Activated gamma-delta T cell (primary cell): ENCODE data around the gene EIF3L.

Experiments
- DNase-seq: peaks from one replicate; lab custom pipeline; 2025; lab: John Stamatoyannopoulos, UW

EIF3L gene

DNA sequence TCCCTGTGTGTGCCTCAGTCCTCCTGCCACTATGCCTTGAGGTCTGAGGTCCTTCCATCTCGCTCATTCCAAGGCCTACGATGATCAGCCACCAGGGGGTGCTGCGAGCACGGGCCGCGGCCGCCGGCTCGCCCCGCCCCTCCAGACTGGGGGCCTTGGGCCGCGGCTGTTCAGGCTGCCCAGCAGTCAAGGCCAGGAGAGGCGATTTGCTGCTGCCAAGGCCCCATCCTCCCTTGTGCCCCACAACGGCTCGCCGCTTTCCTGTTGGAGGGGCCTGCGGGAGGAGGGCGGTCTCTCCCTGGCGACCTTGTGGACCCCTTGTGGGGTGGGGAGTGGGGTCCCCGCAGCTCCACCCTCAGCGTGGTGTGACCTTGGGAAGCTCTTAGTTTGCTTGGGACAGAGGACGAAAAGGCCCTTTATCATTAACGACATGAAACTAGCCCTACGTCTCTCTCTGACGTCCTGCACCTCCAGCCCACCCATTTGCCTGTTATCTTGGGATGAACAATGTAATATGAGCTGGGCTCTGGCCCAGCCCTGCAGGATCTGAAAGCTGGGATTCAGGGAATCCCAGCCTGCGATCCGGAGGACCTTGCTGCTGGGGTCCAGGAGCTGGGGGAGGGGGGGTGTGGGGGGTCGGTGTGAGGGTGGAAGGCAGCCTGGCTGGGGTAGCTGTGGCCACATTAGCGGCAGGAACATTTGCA is 31.4 kb upstream of the EIF3L start:
- peak; percentile 44 for DNase-seq

DNA sequence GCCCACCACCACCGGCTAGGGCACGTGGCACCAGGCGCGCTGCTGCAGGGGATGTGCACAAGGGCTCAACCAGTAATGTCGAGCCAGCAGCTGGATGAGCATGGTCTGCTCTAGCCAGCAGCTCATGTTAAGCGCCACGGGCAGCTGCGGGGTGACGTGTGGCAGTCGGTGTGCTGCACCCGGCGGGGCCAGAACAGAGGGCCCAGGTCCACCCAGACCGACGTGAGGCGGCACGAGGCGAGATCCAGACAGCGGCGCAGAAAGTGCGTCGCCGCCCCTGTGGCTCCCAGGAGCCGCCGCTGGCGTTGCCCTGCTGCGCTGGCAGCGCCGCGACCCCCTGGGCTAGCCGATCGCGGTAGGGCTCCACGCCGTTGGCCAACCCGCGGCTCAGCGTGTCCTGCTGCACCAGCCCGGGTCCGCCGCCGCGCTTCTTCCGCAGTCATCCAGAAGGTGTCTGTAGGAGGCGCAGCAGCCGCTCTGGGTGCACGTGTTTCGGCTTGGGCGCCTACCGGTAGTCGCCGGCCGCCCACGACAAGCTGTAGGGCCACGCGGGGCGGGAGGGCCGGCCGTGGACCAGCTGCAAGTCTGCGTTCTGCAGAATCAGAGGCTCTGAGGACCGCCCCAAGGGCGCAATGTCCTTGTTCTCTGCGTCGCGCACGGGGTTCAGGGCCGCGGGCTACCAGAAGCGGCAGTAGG is 30.7 kb upstream of the EIF3L start:
- peak; percentile 33 for DNase-seq

GRCh38 chr22:37819105-37819433 is 30.1 kb upstream of the EIF3L start:
- no peak for DNase-seq

GRCh38 chr22:37820350-37820749 is 28.9 kb upstream of the EIF3L start:
- DNase-seq: no peak

DNA sequence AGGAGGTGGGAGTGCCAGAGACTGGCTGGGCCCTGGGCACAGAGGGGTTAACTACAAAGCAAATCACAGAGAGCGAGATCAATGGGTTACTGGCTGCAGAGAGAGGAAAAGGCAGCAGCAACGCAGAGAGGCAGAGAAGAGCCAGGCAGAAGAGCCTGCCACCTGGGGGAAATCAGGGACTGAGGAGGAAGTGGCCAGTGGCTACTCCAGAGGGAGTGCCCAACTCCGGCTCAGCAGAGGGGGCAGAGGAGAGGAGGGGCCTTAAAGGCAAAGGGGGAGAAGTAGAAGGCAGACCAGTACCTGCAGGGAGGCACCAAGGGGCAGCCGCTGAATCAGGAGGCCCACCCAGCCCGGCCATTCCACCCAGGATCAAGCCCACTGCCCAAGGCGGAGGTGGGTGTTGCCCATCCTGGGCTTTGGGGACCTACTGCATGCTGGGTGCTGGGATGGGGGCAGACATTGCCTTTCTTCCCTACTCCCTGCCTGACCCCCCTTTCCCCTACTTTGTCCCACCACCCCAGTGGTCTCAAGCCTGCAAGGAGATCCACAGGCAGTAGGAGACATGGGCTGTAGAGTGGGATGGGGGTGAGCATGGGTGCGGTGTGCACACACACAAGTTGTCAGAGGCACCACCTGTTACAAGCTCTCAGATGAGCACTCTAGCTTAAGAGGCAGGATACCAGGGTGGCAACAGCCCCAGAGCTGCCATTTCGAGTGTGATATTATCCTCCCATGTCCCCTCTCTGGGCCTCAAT is 27.0 kb upstream of the EIF3L start:
- DNase-seq: no peak

- DNase-seq: no peak
Measured at GRCh38 chr22:37823134-37823985, 25.9 kb upstream of the EIF3L start, which contains the start of gene GALR3. GALR3 (plus strand) TSS chr22:37823382; CDS start chr22:37823407, 25 bp downstream.

GRCh38 chr22:37824674-37825641 is 24.3 kb upstream of the EIF3L start:
- no peak for DNase-seq

GRCh38 chr22:37827056-37827455 is 22.2 kb upstream of the EIF3L start:
- no peak for DNase-seq

GRCh38 chr22:37830093-37830842 is 19.0 kb upstream of the EIF3L start:
- no peak for DNase-seq

DNA sequence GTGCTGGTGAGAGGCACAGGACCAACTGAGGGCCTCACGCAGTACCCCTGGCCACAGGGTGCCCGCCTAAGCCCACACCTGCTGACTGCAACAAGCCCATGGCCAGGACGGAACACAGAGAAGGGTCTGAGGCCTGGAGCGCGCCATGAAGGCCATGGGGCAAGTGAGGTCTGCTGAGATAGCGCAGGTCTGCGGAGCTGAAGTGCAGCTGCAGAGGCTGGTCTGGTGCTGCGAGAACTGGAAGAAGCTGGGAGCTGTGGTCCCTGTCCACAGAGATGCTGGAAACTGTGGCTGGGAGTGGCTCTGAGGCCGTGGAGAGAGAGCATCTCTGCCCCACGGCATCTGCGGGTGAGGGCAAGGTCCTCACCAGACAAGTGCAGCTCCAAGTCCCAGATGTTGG is 17.7 kb upstream of the EIF3L start:
- no peak for DNase-seq

- DNase-seq: no peak
Measured at GRCh38 chr22:37832022-37832857, 17.0 kb upstream of the EIF3L start.

DNA sequence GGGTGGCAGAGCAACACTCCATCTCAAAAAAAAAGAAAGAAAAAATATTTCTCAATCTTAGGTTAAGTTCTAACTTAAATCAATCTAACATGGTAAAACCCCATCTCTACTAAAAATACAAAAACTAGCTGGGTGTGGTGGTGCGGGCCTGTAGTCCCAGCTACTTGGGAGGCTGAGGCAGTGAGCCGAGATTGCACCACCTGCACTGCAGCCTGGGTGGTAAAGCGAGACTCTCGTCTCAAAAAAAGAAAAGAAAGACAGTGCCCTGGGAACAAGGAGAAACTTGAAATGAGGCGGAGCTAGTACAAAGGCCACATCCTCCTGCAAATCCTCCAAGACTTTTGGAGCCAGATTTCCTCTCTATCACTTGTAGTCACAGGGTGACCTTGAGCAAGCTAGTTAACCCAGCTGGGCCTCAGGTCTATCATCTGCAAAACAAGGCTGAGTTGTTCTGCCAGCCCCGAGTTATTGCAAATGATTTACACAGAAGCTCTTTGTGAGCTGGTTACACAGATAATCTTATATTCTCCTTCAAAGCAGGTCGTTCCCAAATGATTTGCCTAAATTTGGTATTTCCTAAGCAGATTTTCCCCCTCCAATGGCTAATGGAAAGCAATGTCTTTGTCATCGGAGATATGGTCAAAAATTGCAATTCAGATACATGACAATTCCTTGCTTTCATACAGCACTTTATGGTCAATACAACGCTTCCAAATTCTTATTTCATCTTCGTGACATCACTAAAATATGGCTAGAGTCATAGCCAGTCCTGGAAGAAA is 7.0 kb upstream of the EIF3L start:
- DNase-seq: no peak

- DNase-seq: no peak
Measured at GRCh38 chr22:37843741-37844089, 5.5 kb upstream of the EIF3L start.

- DNase-seq: no peak
Measured at GRCh38 chr22:37844904-37845329, 4.3 kb upstream of the EIF3L start.

- DNase-seq: no peak
Measured at GRCh38 chr22:37846433-37846832, 2.8 kb upstream of the EIF3L start.

- no peak for DNase-seq
Measured at GRCh38 chr22:37848587-37849088, 581 bp upstream of the EIF3L start.

DNA sequence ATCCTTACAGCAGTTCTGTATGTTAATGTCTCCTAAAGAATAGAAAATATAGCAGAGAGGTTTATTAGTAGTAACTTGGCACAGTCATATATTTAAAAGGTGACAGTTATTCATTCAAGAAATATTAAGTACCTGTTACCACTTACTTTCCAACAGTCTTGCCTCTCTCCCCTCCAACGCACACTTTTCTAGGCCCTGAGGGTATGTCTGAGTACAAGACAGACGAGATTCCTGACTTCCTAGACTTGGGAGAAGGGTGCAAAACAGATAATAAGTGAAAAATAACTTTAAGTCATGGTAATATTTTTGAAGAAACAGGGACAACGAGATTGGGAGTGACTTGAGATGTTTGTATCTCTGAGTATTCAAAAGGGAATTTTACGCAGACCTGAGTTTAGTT is 1.6 kb downstream of the EIF3L start:
- DNase-seq: no peak

GRCh38 chr22:37852418-37852817 is 3.2 kb downstream of the EIF3L start:
- DNase-seq: no peak
